BJ (cell line): Measurements from ENCODE around the gene BCAR3. TPM values are rescaled to one million over a fixed set of nuclear protein-coding genes. Genes with fewer than 3 reads are reported as not detected.

Experiments used
- CTCF ChIA-PET: fragments of 350-600 bp; formaldehyde crosslinking; extraction: SDS; loops from one replicate; lab custom pipeline; 2021; ENCODE audit warnings: antibody characterized with exemption, inconsistent platforms; lab: Yijun Ruan, JAX
- POLR2A ChIA-PET: fragments of 300-600 bp; sonication (Branson Sonifier 250); formaldehyde crosslinking; extraction: SDS; loops from one replicate; lab custom pipeline; 2021; ENCODE audit warnings: antibody characterized with exemption; lab: Charles Lee
- DNase-seq: peaks from one replicate; pipeline ENCODE4 v3.0.0-alpha.2; 2011; ENCODE audit warnings: low read depth
- H3K27me3 ChIP-seq: 2 replicates; pipeline ENCODE4 v1.6.0; 2011; ENCODE audit warnings: low read length; ENCODE audit not compliant: control insufficient read depth, insufficient read depth
- H3K36me3 ChIP-seq: 2 replicates; pipeline ENCODE4 v1.5.1; 2011; ENCODE audit warnings: low read length; ENCODE audit not compliant: control insufficient read depth, insufficient read depth
- H3K4me3 ChIP-seq: 2 replicates; pipeline ENCODE4 v1.5.1; 2011; ENCODE audit warnings: low read depth, mild to moderate bottlenecking, control low read depth, low read length
- polyA plus RNA-seq: library from polyadenylated mRNA; depleted of rRNA; stranded (reverse); fragments of >200 nt; gene quantifications from 2 replicates; pipeline ENCODE4 v1.2.3, GENCODE V29; 2011
- TF ChIP-seq, protein P1 (sequence below): IDR thresholded peaks from 2 replicates; pipeline ENCODE4 v1.5.1; 2011; ENCODE audit warnings: low read depth, mild to moderate bottlenecking, control low read depth, inconsistent platforms, low read length, moderate library complexity; ENCODE audit not compliant: insufficient read depth

The BCAR3 gene
- polyA plus RNA-seq, 1 experiment = 31.7 TPM

- no peak for DNase-seq
Observed at GRCh38 chr1:93705892-93706500, 24.4 kb upstream of the BCAR3 start.

DNA sequence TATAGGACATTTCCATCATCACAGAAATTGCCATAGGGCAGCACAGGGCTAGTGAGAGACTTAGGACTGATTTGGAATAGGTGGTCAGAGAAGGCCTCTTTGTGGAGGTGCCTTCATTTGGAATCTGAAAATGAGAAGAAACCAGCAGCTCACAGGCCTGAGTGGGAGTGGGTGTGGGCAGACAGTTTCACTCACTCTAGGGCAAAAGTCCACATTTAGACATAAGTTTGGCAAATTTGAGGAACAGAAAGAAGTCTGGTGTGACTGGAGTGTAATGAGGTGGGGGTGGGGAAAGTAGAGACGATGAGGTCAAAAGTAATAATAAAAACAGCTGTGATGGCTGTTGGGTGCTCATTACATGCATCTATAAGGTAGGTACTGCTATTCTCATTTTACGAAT lies 22.4 kb upstream of the BCAR3 start:
- TF ChIP-seq, protein P1, sequence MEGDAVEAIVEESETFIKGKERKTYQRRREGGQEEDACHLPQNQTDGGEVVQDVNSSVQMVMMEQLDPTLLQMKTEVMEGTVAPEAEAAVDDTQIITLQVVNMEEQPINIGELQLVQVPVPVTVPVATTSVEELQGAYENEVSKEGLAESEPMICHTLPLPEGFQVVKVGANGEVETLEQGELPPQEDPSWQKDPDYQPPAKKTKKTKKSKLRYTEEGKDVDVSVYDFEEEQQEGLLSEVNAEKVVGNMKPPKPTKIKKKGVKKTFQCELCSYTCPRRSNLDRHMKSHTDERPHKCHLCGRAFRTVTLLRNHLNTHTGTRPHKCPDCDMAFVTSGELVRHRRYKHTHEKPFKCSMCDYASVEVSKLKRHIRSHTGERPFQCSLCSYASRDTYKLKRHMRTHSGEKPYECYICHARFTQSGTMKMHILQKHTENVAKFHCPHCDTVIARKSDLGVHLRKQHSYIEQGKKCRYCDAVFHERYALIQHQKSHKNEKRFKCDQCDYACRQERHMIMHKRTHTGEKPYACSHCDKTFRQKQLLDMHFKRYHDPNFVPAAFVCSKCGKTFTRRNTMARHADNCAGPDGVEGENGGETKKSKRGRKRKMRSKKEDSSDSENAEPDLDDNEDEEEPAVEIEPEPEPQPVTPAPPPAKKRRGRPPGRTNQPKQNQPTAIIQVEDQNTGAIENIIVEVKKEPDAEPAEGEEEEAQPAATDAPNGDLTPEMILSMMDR = no peak
- DNase-seq = no peak
- Histone ChIP-seq H3K27me3 (no peaks in the 10 kb centered on the region), H3K4me3 (no peak overlapping the region), H3K36me3 (no peaks in the 10 kb centered on the region)
- POLR2A ChIA-PET = no interaction called here
- CTCF ChIA-PET = interaction anchor here (0.9 to 4.8 kb wide), 3 partner anchors 9 to 109 kb away, joined by 3 to 26 read pairs (median 4); no protein-coding TSS in a partner anchor

More at GRCh38 chr1:93705892-93706500, 24.4 kb upstream of the BCAR3 start:
- Histone ChIP-seq H3K36me3 (no peaks in the 10 kb centered on the region), H3K4me3 (no peak overlapping the region), H3K27me3 (no peaks in the 10 kb centered on the region)
- CTCF ChIA-PET = interaction anchor here (1.9 to 2.1 kb wide), 2 partner anchors 29 to 108 kb away, joined by 6 to 8 read pairs; no protein-coding TSS in a partner anchor
- TF ChIP-seq, protein P1 = no peak
- POLR2A ChIA-PET = no interaction called here

GRCh38 chr1:93703643-93704042 lies 22.0 kb upstream of the BCAR3 start:
- TF ChIP-seq, protein P1 = no peak
- CTCF ChIA-PET = interaction anchor here (0.9 to 4.8 kb wide), 5 partner anchors 10 to 110 kb away, joined by 3 to 26 read pairs (median 4); no protein-coding TSS in a partner anchor
- POLR2A ChIA-PET = no interaction called here
- Histone ChIP-seq H3K27me3 (no peaks in the 10 kb centered on the region), H3K4me3 (no peak overlapping the region), H3K36me3 (no peaks in the 10 kb centered on the region)
- DNase-seq = no peak

DNA sequence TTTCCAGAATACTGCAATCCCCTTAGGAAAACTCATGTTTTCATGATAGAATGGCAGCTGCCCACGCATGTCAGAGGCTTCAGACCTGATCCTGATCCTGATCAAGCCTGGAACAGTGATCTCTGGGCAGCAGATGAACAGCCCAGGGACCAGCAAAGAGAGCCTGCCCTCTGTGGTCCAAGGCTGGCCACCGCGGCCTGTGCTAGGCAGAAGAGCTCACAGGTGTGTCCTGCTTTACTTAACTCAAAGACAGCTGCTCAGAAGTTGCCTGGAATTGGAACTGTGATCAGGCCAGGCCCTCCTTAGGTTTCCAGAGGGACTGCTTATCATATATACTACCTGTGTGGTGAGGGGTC lies 21.2 kb upstream of the BCAR3 start:
- H3K36me3 ChIP-seq = no peaks in the 10 kb centered on the region
- H3K4me3 ChIP-seq = no peak overlapping the region
- DNase-seq = no peak
- no peaks in the 10 kb centered on the region for H3K27me3 ChIP-seq
- ChIA-PET POLR2A (no interaction called here), CTCF (interaction anchor here (0.6 to 4.8 kb wide), 10 partner anchors 10 to 633 kb away, joined by 3 to 26 read pairs (median 4); partner anchors contain the start of gene BCAR3)
- TF ChIP-seq, protein P1 = peak; percentile 27; the same call in 1 of the 2 replicates

- TF ChIP-seq, protein P1 = no peak
- no peaks in the 10 kb centered on the region for H3K36me3 ChIP-seq
- no peaks in the 10 kb centered on the region for H3K27me3 ChIP-seq
- POLR2A ChIA-PET = no interaction called here
- DNase-seq = no peak
- CTCF ChIA-PET = interaction anchor here (0.8 to 4.8 kb wide), 10 partner anchors 9 to 634 kb away, joined by 3 to 26 read pairs (median 4); partner anchors contain the start of gene BCAR3
- no peak overlapping the region for H3K4me3 ChIP-seq
Observed at GRCh38 chr1:93702111-93702827, 20.6 kb upstream of the BCAR3 start.
